Uterus (tissue), 2 donors: ENCODE results near the gene GOLM1.

Experiments
- POLR2A ChIP-seq, 2 donors: fragments of 450-650 bp; IDR thresholded peaks; one replicate each; pipeline ENCODE4 v1.6.1; 2016; ENCODE audit warnings: antibody characterized with exemption in 2 of 2, mild to moderate bottlenecking in 1 of 2, moderate library complexity in 1 of 2
- TF ChIP-seq, protein P1 (sequence below), 4 experiments: fragments of 200-600 bp in 2 of 4; fragments of 450-650 bp in 2 of 4; sonication (generic) in 2 of 4; IDR thresholded peaks; one replicate each; pipeline ENCODE4 v1.5.1; 2016 to 2019; ENCODE audit warnings: antibody characterized with exemption in 4 of 4, mild to moderate bottlenecking in 2 of 4, moderate library complexity in 1 of 4

DNA sequence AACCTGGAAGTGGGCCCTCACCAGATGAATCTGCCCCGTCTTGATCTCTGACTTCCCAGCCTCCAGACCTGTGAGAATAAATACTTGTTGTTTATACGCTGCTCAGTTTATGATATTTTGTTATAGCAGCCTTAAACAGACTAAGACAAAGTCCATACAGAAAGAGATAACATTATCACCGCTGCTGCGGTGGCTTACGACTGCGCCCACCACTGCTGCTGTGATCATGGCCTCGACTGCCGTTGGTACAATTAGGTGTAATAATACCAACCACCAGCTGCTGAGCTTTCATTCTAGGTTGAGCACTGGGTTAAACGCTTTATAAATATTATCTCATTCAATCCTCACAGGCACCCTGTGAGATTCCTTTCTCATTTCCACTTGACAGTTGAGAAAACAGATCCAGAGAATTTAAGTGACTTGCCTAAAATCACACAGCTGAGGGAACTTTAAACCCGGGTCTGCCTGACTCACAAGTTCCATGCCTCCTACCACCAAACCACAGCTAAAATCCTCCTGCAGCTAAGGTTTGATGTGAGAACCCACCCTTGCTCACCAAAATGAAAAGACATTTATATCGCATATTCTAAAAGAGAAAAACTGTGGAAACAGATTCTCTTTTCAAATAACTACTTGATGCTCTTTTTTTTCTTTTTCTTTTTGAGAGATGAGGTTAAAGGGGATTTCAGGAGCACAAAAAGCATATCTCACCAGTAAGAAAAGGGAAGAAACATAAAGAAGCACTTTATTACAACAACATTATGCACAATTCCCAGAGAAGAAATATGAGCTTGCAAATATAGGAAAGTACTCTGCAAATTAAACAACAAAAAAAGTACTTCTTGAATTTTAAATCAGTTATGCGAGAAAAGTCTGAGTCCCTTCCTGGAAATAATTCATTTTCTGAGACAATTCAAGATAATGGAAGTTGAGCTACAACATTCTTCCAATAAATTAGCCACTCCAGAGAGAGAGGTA, 23.9 kb downstream of the GOLM1 start:
- TF ChIP-seq POLR2A (IDR thresholded peaks at IDR 0.05): no peak
- TF ChIP-seq, protein P1, sequence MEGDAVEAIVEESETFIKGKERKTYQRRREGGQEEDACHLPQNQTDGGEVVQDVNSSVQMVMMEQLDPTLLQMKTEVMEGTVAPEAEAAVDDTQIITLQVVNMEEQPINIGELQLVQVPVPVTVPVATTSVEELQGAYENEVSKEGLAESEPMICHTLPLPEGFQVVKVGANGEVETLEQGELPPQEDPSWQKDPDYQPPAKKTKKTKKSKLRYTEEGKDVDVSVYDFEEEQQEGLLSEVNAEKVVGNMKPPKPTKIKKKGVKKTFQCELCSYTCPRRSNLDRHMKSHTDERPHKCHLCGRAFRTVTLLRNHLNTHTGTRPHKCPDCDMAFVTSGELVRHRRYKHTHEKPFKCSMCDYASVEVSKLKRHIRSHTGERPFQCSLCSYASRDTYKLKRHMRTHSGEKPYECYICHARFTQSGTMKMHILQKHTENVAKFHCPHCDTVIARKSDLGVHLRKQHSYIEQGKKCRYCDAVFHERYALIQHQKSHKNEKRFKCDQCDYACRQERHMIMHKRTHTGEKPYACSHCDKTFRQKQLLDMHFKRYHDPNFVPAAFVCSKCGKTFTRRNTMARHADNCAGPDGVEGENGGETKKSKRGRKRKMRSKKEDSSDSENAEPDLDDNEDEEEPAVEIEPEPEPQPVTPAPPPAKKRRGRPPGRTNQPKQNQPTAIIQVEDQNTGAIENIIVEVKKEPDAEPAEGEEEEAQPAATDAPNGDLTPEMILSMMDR (IDR thresholded peaks at IDR 0.05): no peak
